NCI-H446 treated with DMSO at 0.1 percent for 48 hours (cell line): ENCODE data around the gene FNBP1.
"Not testable (repeated sequence)": the region's sequence is repeated elsewhere in the genome, so short reads cannot be mapped to it uniquely, and the experiment has no call there.

Source experiments
- DNase-seq: peaks from one replicate; lab custom pipeline; 2025; lab: John Stamatoyannopoulos, UW

The FNBP1 gene

DNA sequence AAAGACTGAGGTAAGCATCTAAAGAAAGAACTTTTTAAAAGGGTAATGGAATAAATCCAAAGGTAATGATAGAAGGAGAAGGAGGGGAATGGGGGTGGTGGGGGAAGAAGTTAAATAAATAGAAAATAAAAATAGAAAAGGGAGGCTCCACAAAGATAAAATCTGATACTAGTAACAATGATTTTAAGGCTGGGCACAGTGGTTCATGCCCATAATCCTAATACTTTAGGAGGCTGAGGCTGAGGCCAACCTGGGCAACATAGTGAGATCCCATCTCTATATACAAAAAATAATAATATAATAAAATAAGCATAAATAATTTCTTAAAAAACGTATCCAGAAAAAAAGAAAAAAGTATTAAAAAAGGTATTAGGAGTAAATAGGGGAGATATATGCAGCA, 89.3 kb downstream of the FNBP1 start:
- no peak for DNase-seq

DNA sequence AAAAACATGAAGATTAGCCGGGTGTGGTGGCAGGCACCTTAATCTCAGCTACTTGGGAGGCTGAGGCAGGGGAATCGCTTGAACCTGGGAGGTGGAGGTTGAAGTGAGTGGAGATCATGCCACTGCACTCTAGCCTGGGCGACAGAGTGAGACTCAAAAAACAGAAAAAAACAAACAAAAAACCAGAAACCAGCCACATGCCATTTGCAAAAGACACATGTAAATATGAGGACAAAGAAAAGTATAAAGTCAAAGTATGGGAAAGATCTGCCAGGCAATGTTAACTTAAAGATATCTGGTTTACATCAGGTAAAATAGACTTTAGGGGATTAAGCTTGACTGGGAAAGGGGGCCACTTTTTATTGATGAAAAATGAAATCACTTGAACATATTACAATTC, 90.7 kb downstream of the FNBP1 start:
- no peak for DNase-seq

DNA sequence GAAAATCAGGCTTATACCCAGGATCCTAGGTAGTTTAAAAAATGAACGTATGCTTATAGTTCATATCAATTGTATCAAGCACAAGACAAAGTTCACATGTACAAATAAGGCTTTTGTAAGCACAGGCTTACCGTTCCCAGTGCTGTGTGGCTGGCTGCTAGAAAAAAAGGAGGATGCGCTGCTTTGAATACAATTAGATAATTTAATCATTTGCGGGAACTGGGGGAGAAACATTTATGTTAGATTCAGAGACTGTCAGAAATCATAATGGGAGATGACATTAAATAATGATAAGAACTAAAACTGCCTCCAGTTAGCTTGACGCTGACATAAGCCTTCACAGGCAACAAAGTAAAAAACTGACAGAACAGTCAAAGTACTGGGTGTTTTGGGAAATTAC, 93.2 kb downstream of the FNBP1 start:
- DNase-seq: no peak

DNA sequence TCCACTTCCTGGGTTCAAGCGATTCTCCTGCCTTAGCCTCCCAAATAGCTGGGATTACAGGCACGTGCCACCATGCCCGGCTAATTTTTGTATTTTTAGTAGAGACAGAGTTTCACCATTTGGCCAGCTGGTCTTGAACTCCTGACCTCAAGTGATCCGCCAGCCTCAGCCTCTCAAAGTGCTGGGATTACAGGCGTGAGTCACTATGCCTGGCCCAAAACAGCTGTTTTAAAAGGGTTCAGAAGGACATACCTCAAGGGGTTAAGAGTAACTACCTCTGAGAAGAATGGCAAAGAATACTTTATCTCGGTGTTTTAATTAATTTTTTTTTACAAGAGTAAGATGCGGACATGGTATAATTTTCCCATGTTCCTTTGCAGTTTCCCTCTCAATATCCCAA, 94.4 kb downstream of the FNBP1 start:
- not testable (repeated sequence) for DNase-seq

DNA sequence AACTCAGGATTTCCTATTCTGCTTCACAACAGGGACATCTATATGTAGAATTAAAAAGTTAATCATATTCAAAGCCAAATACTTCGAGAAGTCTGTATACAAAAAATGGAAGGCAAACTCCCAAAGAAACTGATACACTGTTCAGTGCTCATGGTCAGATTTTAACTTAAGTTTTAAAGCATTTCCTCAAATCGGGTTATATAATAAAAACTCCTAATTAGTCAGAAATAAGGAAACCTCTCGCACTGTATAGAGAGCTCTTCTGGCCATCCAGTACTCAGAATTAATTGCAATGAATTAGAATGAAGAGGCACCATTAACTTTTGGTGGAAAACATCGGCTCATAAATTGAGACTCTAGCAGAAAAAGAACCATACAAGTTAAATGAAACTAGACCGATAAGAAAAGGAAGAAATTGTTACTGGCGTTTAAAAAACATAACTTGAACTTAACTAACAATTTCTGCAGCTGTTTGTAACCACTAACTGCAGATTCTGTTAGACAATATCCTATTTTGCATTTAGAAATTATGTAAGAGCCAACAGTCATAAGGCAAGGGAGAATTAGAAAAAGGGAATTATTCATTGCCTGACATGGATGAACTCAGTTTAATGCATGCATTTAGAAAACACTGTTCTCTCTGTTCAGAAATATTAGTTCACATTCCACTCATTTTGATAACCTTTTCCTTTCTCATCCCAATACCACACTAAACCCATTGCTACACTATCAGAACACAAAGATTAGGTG, 96.6 kb downstream of the FNBP1 start:
- DNase-seq: no peak

DNA sequence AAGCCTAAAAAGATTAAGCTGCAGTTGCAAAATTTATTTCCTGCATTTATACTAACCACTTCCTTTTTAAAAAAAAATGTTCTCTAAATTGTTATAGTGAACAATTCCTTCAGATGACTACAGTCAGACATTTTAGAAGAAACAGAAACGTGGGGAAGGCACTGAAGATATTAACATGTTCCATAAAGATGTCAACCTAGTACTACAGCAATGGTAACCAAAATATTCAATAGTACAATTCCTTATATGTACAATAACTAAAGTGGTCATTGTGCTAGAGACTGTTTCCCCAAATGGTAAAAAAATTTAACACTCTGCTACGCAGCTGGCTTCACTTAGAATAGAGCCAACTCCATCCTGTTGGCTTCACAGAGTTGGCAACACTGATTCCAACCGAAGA, 97.7 kb downstream of the FNBP1 start:
- no peak for DNase-seq

DNA sequence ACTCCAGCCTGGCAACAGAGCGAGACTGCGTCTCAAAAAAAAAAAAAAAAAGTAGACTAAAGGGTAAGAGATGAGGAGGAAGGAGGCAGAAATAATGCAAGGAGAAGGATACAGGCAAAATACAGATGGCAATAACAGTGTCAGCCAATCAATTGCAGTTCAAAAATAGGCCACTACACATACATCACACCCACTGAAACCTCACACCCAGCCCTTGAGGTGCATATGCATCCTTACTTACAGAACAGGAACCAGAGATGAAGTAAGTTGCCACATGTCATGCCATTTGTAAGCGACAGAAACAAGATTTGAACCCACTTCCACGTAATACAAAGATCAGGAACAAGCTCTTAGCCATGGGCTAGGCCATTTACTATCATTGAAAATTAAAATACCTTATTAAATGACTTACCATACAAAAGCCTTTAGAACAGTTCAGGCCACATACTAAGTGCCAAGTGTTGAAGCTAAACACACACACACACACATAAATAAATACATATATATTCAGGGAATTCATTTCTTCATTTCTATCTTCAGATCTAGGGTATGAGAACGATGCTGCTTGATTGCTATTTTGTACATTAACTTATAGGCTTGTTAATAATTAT, 98.4 kb downstream of the FNBP1 start:
- DNase-seq: no peak

DNA sequence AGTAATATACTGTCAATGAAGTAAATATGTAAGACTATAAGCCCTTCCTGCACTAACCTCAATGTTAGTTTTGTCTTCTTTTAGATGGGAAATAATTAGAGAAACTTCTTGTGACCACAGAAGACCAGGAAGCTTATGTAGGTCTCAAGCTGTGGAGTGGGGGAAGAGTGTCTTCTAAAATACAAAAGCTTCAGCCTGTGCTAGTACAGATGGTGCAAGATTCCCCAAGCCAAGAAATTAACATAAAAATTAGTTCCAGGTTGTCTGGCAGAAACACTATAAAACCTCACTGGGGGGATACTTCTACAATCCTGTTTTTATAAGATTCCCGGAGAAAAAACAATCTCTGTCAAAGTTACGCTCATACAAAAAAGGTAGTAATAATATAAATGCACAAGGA, 103.6 kb downstream of the FNBP1 start:
- DNase-seq: peak; percentile 25

DNA sequence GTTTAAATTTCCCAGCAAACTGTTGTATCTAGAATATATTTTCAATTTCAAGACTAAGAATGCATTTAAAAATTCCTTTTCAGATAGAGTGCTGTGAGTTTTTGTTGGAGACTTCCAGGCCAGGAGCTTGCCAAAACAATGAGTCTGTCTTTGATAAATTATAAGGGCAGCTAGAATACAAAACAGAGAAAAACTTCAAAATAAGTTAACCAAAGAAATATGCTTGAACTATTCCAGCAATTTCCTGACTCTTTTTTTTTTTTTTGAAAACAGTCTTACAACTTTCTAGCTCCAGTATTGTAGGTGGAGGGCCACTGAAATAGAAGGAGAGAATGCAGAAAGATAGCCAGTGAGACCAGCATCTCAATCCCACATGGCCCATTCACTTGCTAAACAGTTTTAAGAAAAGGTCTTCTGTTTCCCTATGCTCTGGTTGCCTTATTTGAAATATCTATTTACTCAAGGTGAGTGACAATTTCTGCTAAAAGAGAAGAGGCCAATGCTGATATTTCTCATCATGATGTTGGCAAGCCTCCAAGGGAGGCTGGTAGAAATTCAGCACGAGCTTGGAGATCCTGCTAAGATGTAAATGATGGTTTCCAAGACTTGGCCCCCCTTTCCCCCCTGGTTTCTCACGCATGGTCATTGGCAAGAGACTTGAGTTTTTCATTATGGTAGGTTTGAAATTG, 104.6 kb downstream of the FNBP1 start:
- DNase-seq: no peak

DNA sequence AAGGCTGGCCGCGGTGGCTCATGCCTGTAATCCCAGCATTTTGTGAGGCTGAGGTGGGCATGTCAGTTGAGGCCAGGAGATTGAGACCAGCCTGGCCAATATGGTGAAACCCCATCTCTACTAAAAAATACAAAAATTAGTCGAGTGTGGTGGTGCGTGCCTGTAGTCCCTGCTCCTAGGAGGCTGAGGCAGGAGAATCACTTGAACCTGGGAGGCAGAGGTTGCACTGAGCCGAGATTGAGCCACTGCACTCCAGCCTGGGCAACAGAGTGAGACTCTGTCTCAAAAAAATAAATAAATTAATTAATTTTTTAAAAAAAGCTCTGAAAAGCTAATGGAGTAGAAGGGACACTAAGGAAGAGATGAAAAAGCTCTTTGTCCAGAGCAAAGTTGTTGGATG, 105.1 kb downstream of the FNBP1 start:
- DNase-seq: not testable (repeated sequence)

DNA sequence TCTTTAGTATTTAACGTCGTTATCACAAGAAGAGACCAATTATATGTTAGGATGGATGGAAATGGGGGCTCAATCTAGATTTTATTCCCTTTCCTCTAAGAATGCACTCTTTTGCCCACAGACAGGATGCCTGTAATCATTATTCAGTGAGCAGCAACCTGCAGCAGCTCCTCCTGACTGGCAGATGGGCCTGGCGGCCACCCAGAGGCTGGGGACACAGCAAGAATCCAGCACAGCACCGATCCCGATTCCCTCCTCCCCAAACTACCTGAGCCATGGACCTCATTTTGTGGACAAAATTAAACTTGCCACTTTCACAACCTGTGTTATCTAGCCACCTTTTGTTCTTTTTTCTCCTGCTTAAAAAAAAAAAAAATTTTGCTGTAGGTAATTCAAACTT, 106.8 kb downstream of the FNBP1 start:
- no peak for DNase-seq

DNA sequence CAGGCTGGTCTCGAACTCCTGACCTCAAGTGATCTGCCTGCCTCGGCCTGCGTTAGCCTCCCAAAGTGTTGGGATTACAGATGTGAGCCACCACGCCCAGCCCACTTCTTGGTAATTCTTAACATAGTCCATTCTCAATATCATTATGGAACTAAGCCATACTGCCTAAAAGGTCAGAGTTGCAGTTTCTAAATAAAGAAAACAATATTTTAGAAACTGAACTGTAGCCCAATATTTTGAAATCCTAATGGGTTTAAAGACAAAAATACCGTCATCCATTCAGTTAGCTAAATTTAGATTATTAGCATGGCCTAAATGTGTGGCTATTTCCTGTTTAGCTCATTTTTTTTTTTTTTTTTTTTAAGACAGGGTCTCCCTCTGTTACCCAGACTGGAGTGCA, 108.2 kb downstream of the FNBP1 start:
- DNase-seq: no peak

DNA sequence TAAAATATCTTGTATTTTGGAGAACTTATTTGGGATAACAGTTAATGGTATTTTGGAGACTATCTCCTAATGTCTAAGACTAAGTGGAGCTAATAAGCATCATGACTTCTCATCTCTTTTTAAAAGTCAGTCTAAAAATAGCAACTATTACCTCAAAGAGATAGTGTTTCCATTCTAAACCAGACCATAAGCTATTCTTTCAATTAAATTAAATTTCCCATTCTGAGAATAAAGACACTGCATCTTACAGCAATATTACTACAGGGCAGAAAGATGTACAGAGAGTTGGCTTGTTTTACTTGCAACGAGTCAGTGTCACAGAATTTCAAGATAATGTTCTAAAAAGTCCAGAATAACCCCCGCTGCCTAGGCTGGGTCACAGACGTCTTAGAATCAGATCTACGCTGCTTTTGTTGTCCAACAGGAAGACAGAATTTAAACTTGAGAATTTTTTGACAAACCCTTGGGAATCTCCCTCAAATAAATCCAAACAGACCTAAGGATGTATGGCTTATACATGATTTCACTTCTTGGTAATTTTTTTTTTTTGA, 108.9 kb downstream of the FNBP1 start:
- no peak for DNase-seq

DNA sequence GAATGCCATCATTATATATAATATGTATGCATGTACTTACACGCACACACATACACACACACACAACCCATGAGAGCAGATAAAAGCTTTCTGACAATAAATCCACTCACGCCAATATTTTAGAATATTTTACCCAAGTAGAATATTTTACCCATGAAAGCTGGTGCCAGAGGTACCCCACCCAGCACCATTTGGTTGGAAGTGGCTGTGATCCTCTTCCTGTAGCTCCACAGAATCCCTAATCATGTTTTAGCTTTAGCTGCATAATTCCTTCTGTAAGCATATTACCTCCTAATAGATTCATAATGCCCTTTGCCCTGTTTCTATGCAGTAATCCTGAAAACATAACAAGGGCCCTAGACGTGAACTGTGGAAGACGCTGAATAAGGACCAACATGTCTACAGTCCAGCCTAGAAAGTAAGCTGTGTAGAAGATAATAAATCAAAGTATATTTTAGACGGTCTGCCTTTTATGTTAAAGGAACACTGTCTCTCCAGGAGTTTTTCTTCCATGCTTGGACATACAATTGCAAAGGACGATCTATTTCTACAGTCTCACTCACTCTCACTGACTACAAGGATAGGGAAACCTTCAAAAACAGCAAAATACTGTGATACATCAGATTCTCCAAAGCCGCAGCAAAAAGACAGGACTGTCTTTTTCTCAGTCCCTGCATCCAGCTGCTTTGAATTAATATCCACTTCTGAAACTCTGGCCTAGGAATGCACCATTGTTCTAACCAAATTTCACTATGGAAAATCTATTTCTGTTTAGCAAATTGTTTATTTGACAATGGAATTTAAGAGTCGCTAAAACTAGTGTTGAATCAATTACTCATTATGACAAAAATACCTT, 109.6 kb downstream of the FNBP1 start:
- no peak for DNase-seq

DNA sequence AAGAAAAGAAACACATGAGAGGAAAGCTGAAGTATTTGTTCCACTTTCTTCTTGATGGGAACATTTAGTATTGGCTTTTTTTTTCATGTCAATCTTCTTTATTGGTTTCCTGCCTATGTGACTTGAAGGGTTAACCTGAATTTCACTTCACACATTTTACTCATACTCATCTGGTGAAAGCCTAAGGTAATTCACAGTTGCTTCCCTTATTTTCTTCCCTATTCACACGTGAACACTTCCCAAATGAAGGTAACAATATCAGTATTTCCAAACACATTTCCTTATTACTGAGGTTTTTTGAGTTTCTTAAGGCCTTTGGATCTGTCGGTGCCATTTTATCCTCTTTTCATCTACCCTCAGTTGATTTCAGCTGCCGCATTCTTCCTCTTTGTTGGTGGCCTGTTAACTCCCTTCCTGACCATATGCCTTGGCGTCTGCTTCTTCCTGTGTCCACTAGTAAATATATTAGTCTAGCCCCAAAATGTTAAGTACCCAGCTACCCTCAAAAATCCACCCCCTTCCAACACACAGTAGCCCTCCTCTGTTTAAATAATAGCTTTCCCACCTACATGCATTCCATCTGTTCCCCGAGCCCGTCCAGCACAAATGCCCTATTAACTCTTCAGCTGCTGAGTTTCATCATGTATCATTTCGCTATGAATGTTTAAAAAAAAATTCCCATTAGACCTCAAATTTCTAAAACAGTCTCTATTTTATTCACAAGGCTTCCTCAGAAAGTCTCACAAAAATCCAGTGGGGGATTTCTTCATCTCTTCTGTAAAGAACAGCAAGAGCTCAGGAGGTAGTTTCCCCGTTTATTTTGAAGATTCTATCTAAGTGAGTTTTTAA, 110.5 kb downstream of the FNBP1 start:
- DNase-seq: no peak

DNA sequence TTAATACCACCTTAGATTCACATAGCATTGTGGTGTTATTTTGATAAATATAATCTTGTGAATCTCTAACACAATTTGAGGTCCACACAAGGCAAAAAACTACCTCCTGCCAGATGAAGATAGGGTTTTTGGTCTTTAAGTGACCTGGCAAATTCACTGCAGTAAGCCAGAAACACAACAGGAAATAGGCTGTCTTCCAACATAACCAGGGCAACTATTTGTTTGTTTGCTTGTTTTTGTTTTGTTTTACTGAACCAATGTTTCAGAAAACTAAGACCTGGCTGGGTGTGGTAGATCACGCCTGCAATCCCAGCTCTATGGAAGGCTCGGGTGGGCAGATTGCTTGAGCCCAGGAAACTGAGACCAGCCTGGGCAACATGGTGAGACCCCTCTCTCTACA, 112.2 kb downstream of the FNBP1 start:
- no peak for DNase-seq

DNA sequence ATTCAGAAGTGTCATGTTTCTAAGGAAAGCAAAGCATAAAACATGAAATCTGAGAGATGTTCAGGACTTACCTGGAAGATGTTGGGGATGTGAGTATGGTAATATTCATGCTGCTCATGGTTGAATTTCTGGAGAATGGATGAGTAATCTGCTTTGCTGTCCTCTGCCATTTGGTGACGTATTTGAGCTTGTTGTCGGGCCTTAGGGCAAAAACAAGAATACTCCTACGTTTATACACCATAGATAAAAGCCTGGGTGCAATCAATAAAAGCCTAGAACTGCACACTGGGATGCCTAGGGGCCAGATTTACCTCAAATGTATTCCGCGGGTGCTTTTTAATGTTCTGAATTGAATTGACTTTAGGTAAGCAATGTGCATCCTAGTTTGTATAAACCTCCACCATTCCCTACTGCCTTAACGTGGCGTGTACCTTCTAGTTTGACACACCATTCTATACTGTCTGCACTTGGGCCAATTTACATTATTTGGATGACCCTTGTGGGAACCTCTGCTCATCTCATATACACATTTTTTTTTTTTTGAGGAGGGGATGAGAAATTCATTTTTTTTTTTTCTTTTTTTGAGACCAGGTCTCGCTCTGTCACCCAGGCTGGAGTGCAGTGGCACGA, 113.4 kb downstream of the FNBP1 start:
- DNase-seq: no peak

DNA sequence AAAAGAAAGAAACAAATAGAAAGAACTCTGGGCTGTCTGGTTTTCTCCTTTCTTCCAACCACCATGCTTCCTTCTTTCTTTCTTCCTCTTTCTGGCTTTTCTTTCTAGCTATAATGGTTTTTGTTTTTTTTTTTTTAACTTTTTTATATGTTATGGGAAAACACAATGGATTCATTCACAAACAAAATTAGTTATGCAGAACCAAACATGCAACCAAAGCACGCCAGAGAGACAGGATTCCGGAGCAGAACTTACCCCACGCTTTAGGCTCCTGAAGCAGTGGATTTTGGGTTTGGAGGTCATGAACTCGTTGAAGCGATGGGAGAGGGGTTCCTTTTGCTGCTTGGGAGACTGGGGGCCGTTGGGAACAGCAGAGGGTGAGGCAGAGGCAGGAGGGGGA, 119.4 kb downstream of the FNBP1 start:
- DNase-seq: no peak

DNA sequence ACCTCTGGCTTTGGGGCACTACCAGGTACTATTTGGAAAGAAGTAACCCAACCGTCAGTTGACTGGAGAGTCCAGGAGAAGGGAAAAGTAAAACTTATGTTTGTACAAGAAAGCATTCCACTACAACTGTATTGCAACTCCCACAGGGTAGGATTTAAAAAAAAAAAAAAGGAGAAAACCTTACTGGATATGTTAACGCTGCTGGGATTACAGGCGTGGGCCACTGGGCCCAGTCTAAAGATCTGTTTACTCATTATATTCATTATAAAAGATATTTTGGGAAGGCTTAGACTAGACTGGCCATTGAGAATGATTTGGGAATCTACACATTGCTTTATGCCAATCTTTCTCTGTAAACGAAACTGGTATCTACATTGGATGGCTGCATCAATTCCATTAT, 121.1 kb downstream of the FNBP1 start:
- DNase-seq: no peak

DNA sequence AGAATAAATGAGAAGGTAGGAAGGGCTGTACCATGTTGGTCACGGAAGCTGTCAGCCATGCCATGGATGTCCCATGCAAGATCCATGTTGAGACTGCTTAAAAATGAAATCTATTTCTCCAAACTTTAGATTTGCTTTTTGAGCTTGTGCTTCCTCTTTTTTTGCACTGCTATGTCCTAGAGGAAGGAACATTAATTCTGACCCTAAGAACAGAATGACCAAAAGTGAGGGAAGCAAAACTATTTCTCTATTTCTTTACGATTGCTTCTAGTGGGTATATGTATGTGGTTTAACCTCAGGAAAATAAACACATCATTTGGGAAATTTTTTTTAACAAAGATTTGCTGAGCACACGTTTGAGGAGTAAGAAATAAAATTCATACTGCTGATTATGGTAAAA, 123.1 kb downstream of the FNBP1 start:
- DNase-seq: no peak

DNA sequence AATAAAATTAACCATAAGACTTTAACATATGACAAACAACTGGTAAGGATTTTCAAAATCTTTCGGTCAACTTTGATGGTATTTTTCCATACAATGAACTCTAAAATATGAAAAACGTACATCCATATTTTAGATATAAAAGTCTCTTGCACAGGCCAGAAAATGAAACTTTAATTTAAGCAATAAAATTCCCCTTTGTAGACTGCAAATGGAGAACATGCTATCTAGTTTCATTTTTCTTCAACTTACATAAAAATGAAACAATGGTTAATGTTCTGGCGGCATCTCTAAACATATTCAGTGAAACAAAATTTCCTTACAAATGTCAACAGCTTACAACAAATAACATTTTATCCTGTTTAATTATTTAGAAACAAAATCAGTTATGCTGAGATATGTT, 123.7 kb downstream of the FNBP1 start:
- DNase-seq: no peak
